Lung (tissue), 12 donors: ENCODE data around the gene RHOH. TPM values are rescaled to one million over a fixed set of nuclear protein-coding genes. Genes with fewer than 3 reads are reported as not detected.

Experiments
- ATAC-seq: fragments of 200-7000 bp; cut with Tn5 transposase; one replicate; pipeline ENCODE4 v1.9.1; 2020; ENCODE audit warnings: moderate number of reproducible peaks; ENCODE audit not compliant: insufficient read depth, low FRiP score
- DNase-seq, 3 donors: peaks; one replicate each; pipeline ENCODE4 v3.0.0-alpha.2; 2013 to 2017
- H3K27ac ChIP-seq, 2 donors: one replicate each; pipeline ENCODE4 v1.5.1; 2013; ENCODE audit warnings: mild to moderate bottlenecking in 2 of 2, moderate library complexity in 2 of 2, control low read depth in 1 of 2, inconsistent platforms in 1 of 2, low read depth in 1 of 2, low read length in 1 of 2
- H3K27me3 ChIP-seq, 3 donors: one replicate each; pipeline ENCODE4 v1.5.1; 2013; ENCODE audit warnings: low read length in 2 of 3; ENCODE audit not compliant: control insufficient read depth in 3 of 3, insufficient read depth in 3 of 3
- H3K36me3 ChIP-seq, 4 donors: one replicate each; pipeline ENCODE4 v1.5.1; 2013; ENCODE audit warnings: low read length in 4 of 4, mild to moderate bottlenecking in 1 of 4, moderate library complexity in 1 of 4; ENCODE audit not compliant: control insufficient read depth in 4 of 4, insufficient read depth in 4 of 4
- H3K4me1 ChIP-seq, 5 donors: one replicate each; pipeline ENCODE4 v1.5.1; 2013; ENCODE audit warnings: low read length in 5 of 5, mild to moderate bottlenecking in 2 of 5, moderate library complexity in 1 of 5; ENCODE audit not compliant: control insufficient read depth in 5 of 5, insufficient read depth in 5 of 5
- H3K4me3 ChIP-seq: one replicate; pipeline ENCODE4 v1.5.1; 2013; ENCODE audit warnings: mild to moderate bottlenecking, control low read depth, moderate library complexity
- H3K9ac ChIP-seq, 2 donors: one replicate each; pipeline ENCODE4 v1.5.1; 2013; ENCODE audit warnings: low read length in 2 of 2, control low read depth in 1 of 2; ENCODE audit not compliant: insufficient read depth in 1 of 2
- H3K9me3 ChIP-seq, 4 donors: one replicate each; pipeline ENCODE4 v1.5.1; 2013; ENCODE audit warnings: low read length in 3 of 4, mild to moderate bottlenecking in 1 of 4, moderate library complexity in 1 of 4; ENCODE audit not compliant: control insufficient read depth in 4 of 4, insufficient read depth in 3 of 4
- CTCF ChIP-seq: IDR thresholded peaks from 2 replicates; pipeline ENCODE4 v1.5.1; 2012; ENCODE audit warnings: mild to moderate bottlenecking; ENCODE audit errors: control extremely low read depth, extremely low read depth
- WGBS, 2 donors: extraction: QIAGEN DNeasy Blood & Tissue Kit; methylation state at CpG; one replicate each; pipeline ENCODE4 v1.1.7; 2013; 5-methylcytosine and 5-hydroxymethylcytosine counted together
- polyA plus RNA-seq, 2 donors: library from polyadenylated mRNA; stranded (reverse); fragments of 200-250 nt; gene quantifications; one replicate each; pipeline ENCODE4 v1.2.1, GENCODE V29; 2013
- total RNA-seq, 2 donors: library from RNA; depleted of rRNA in 1 of 2; stranded (reverse); fragments of >200 nt in 1 of 2; gene quantifications; one replicate each; pipeline ENCODE4 v1.2.1, GENCODE V29; 2014 to 2021
- donor health status: control.
- donor health status: control.
- donor health status: Bipolar disorder and iron deficiency.
- donor health status: healthy.
- donor health status: DM: yes; HTN: yes; CAD: no.

RHOH gene
- total and polyA plus RNA-seq, 4 donors = 1.2 to 35.8 (median 10.6) TPM

GRCh38 chr4:40223343-40223742 is 26.5 kb downstream of the RHOH start:
- no peak for DNase-seq
- H3K36me3 ChIP-seq = no peaks in the 10 kb centered on the region
- peaks cover 0 to 3% (median 0%) of the 10 kb centered on the region in 4 donors for H3K9me3 ChIP-seq
- ATAC-seq = no peak
- no peak overlapping the region for H3K4me3 ChIP-seq
- no peak overlapping the region for H3K27ac ChIP-seq
- no peaks in the 10 kb centered on the region for H3K27me3 ChIP-seq
- TF ChIP-seq CTCF = no peak
- no peaks in the 10 kb centered on the region for H3K4me1 ChIP-seq
- WGBS, 2 donors = 96% methylated on average over 1 of the region's 1 CpG
- no peak overlapping the region for H3K9ac ChIP-seq

- 90 to 96% methylated on average over 5 of the region's 5 CpGs for WGBS, 2 donors
- no peak for TF ChIP-seq CTCF
- no peaks in the 10 kb centered on the region for H3K36me3 ChIP-seq
- H3K4me3 ChIP-seq = no peak overlapping the region
- H3K27ac ChIP-seq = no peak overlapping the region
- no peak for DNase-seq
- peaks cover 0 to 3% (median 0%) of the 10 kb centered on the region in 4 donors for H3K9me3 ChIP-seq
- no peaks in the 10 kb centered on the region for H3K27me3 ChIP-seq
- H3K4me1 ChIP-seq = no peaks in the 10 kb centered on the region
- no peak for ATAC-seq
- H3K9ac ChIP-seq = no peak overlapping the region
Measured at GRCh38 chr4:40224432-40224831, 27.6 kb downstream of the RHOH start.

GRCh38 chr4:40225497-40225896 is 28.7 kb downstream of the RHOH start:
- TF ChIP-seq CTCF = no peak
- no peak overlapping the region for H3K4me3 ChIP-seq
- no peak overlapping the region for H3K27ac ChIP-seq
- DNase-seq = no peak
- peaks cover 0 to 3% (median 0%) of the 10 kb centered on the region in 4 donors for H3K9me3 ChIP-seq
- no peak for ATAC-seq
- no peaks in the 10 kb centered on the region for H3K27me3 ChIP-seq
- H3K36me3 ChIP-seq = no peaks in the 10 kb centered on the region
- 74 to 84% methylated on average over 5 of the region's 5 CpGs for WGBS, 2 donors
- H3K4me1 ChIP-seq = no peaks in the 10 kb centered on the region
- H3K9ac ChIP-seq = no peak overlapping the region

- Histone ChIP-seq H3K9me3 (no peaks in the 10 kb centered on the region), H3K9ac (no peak overlapping the region), H3K4me1 (no peaks in the 10 kb centered on the region), H3K36me3 (no peaks in the 10 kb centered on the region), H3K27ac (no peak overlapping the region), H3K27me3 (no peaks in the 10 kb centered on the region), H3K4me3 (no peak overlapping the region)
- TF ChIP-seq CTCF = no peak
- 27 to 34% methylated on average over 2 of the region's 2 CpGs for WGBS, 2 donors
- DNase-seq (no peak), ATAC-seq (no peak)
Measured at GRCh38 chr4:40227284-40227683, 30.5 kb downstream of the RHOH start.
